K562 (cell line): ENCODE data around the gene GINS1. TPM values are rescaled to one million over a fixed set of nuclear protein-coding genes. Genes with fewer than 3 reads are reported as not detected.

Experiments used
- CBFB ChIP-seq: sonication (generic); formaldehyde crosslinking; IDR thresholded peaks from 2 replicates; pipeline ENCODE4 v1.4.0; 2020; ENCODE audit warnings: mild to moderate bottlenecking, missing genetic modification reagents
- DACH1 ChIP-seq: fragments of 450-650 bp; IDR thresholded peaks from 2 replicates; pipeline ENCODE4 v1.6.1; 2018; ENCODE audit not compliant: partially characterized antibody
- ELF1 ChIP-seq: fragments of 200-800 bp; sonication (Bioruptor generic); IDR thresholded peaks from 2 replicates; pipeline ENCODE4 v1.6.1; 2016; ENCODE audit warnings: missing genetic modification characterization, missing compliant biosample characterization
- GABPB2 ChIP-seq: fragments of 250-450 bp; sonication (Bioruptor Pico); conservative IDR thresholded peaks from 2 replicates; pipeline ENCODE4 v1.5.1; 2021; ENCODE audit warnings: mild to moderate bottlenecking
- HMGN3 ChIP-seq: IDR thresholded peaks from 2 replicates; pipeline ENCODE4 v1.6.1; 2011; ENCODE audit warnings: borderline replicate concordance, low read depth, mild to moderate bottlenecking, mixed read lengths, low read length; ENCODE audit not compliant: insufficient read length; ENCODE audit errors: extremely low read depth
- ILF3 ChIP-seq: fragments of 450-650 bp; IDR thresholded peaks from 2 replicates; pipeline ENCODE4 v1.6.1; 2018; ENCODE audit warnings: antibody characterized with exemption, mild to moderate bottlenecking, moderate library complexity, borderline replicate concordance
- JUN ChIP-seq, 2 experiments: sonication (generic) in 1 of 2; formaldehyde crosslinking in 1 of 2; IDR thresholded peaks; 2 replicates each; pipeline versions ENCODE4 v1.6.1 to v1.8.0; 2012 to 2022; ENCODE audit warnings: borderline replicate concordance in 2 of 2, mild to moderate bottlenecking in 2 of 2, improper control_type of control experiment in 1 of 2, low read depth in 1 of 2, low read length in 1 of 2, missing genetic modification reagents in 1 of 2
- MCM5 ChIP-seq: fragments of 450-650 bp; IDR thresholded peaks from 2 replicates; pipeline ENCODE4 v1.6.1; 2016; ENCODE audit warnings: low read depth
- NCOA1 ChIP-seq: fragments of 450-650 bp; IDR thresholded peaks from 2 replicates; pipeline ENCODE4 v1.6.1; 2016; ENCODE audit warnings: low read depth
- NONO ChIP-seq, 2 experiments: fragments of 200-400 bp in 1 of 2; fragments of 450-650 bp in 1 of 2; formaldehyde crosslinking in 1 of 2; IDR thresholded peaks; 2 replicates each; pipeline ENCODE4 v1.6.1; 2017; ENCODE audit warnings: low read depth in 2 of 2, mild to moderate bottlenecking in 2 of 2, moderate library complexity in 2 of 2, low read length in 1 of 2
- POLR2G ChIP-seq: fragments of 200-400 bp; formaldehyde crosslinking; IDR thresholded peaks from 2 replicates; pipeline ENCODE4 v1.6.1; 2017; ENCODE audit warnings: low read depth, mild to moderate bottlenecking, antibody characterized with exemption, low read length, moderate library complexity
- RCOR1 ChIP-seq, 2 experiments: IDR thresholded peaks; 2 replicates each; pipeline ENCODE4 v1.6.1; 2012; ENCODE audit warnings: low read depth in 2 of 2, low read length in 2 of 2, borderline replicate concordance in 1 of 2, improper control_type of control experiment in 1 of 2
- REST ChIP-seq, 2 experiments: fragments of 450-650 bp; formaldehyde crosslinking in 1 of 2; IDR thresholded peaks; 2 replicates each; pipeline versions ENCODE4 v1.4.0 to v1.6.1; 2014 to 2020; ENCODE audit warnings: mild to moderate bottlenecking in 2 of 2, borderline replicate concordance in 1 of 2, low read depth in 1 of 2
- TCFL5 ChIP-seq: fragments of 250-450 bp; sonication (Bioruptor Pico); conservative IDR thresholded peaks from 2 replicates; pipeline ENCODE4 v1.6.1; 2021; ENCODE audit warnings: mild to moderate bottlenecking, moderate library complexity, matching md5 sums
- USF2 ChIP-seq: sonication (generic); formaldehyde crosslinking; IDR thresholded peaks from 2 replicates; pipeline ENCODE4 v1.5.0; 2020; ENCODE audit warnings: missing genetic modification reagents
- ZNF121 ChIP-seq: sonication (generic); formaldehyde crosslinking; conservative IDR thresholded peaks from 2 replicates; pipeline ENCODE4 v1.8.0; 2022; ENCODE audit warnings: missing genetic modification reagents
- polyA plus RNA-seq, 8 experiments: library from polyadenylated mRNA; depleted of rRNA in 4 of 8; stranded (reverse) in 5 of 8; unstranded in 3 of 8; fragments of >200 nt; fragmentation: Nextera tagmentation in 2 of 8; fragmentation: Illumina TruSeq in 1 of 8; extraction: Ambion mirVana in 2 of 8; extraction: Trizol in 1 of 8; gene quantifications; 2 replicates each; pipeline versions ENCODE4 v1.2.1 to v1.2.3, GENCODE V29; 2011 to 2014; ENCODE audit warnings: inconsistent platforms in 1 of 8, missing spikeins in 1 of 8
- total RNA-seq, 7 experiments: library from RNA; depleted of rRNA in 6 of 7; stranded (reverse); fragments of >200 nt in 6 of 7; fragmentation: Illumina TruSeq in 2 of 7; extraction: Trizol in 2 of 7; gene quantifications; 2 replicates each; pipeline versions ENCODE4 v1.2.1 to v1.2.3, GENCODE V29; 2011 to 2021; ENCODE audit warnings: low replicate concordance in 1 of 7

The GINS1 gene
- total and polyA plus RNA-seq, 9 of the 15 experiments (the other 6 are each of a cell fraction or from before 2014, with no cell fraction given), result 13.1 to 31.8 (median 24.1) TPM

DNA sequence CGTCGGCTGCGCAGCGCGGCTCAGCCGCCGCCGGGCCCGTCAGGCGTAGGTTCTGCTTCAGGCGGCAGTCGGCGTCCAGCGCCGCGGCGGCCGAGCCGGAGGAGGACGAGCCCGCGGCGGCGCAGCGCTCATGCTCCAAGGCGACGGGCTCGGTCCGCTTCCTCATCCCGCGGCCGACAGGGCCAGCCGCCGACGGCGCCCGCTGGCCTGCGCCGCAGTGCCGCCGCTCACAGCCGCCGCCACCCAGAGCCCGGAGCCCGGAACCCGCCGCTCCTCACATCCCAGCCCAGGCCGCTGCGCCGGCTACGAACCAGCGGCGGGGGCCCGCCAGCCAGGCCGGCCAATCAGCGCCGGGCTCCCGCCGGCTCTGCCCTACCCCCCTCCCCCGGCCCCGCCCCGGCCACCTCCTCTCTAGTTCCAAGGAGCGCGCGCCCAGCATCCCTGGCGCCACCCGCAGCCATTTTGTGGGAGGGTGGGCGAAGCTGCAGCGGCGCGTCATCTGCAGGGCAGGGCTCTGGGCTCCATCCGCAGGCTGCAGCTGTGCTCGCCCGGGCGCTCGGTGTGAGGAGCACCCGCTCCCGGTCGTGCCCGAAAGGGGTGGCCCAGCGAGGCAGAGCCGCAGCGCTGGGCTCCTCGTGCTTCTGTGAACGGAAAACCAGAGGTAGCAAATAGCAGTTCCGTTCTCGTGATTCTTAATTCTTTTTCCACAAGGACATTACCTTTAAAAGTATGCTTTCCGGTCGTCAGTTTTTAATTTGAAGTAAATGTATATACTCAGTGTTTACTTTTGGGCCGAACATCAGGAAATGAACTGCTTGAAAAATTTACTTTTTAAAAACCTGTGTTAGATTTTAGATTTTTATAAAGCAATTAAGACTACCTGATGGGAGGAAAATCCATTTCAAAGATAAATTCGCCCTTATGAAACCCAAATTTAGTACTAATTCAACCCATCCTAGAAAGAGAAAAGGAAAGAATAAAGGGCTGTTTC, 16.6 kb upstream of the GINS1 start, which contains the start of gene ABHD12 (continued):
- TF ChIP-seq MCM5 (no peak), ZNF121 (CRISPR knock-in tag) (no peak), USF2 (no peak), DACH1 (no peak), JUN (IDR thresholded peaks at IDR 0.05; ENCODE audit: borderline replicate concordance, low read depth, low read length) (no peak), JUN (CRISPR knock-in tag; IDR thresholded peaks at IDR 0.05; ENCODE audit: borderline replicate concordance) (no peak), CBFB (CRISPR knock-in tag) (no peak), GABPB2 (CRISPR knock-in tag) (no peak), TCFL5 (CRISPR knock-in tag) (no peak), NONO (IDR thresholded peaks at IDR 0.05; ENCODE audit: low read depth in 2 of 2, low read length in 1 of 2) (peak in 1 of 2 experiments; percentile 3; a peak in 2 of 4 replicates), ELF1 (tag) (no peak), NCOA1 (no peak), REST (IDR thresholded peaks at IDR 0.05; ENCODE audit: borderline replicate concordance) (no peak), REST (CRISPR knock-in tag; IDR thresholded peaks at IDR 0.05; ENCODE audit: low read depth) (no peak), HMGN3 (peak; percentile 34), RCOR1 (IDR thresholded peaks at IDR 0.05; ENCODE audit: borderline replicate concordance in 1 of 2, low read depth in 2 of 2, low read length in 2 of 2) (0 out of 4 replicates have a peak, but pooled peaks of 1 of the 2 experiments have one; percentile 19), POLR2G (peak; percentile 91), ILF3 (no peak)
